Natural killer cell (primary cell): ENCODE results near the gene ROR1. TPM values are rescaled to one million over a fixed set of nuclear protein-coding genes. Genes with fewer than 3 reads are reported as not detected.

Source experiments
- ATAC-seq, 3 donors: fragments of 150-1000 bp in 2 of 3; fragments of 200-7000 bp in 1 of 3; cut with Tn5 transposase; 1 replicate in 1 of 3; 2 replicates in 2 of 3; pipeline ENCODE4 v1.10.0; 2021; ENCODE audit warnings: mild to moderate bottlenecking in 2 of 3, moderate library complexity in 2 of 3
- DNase-seq, 2 donors: peaks; one replicate each; pipeline versions ENCODE4 v3.0.0 to v3.0.0-alpha.2; 2013 to 2021; ENCODE audit warnings: mixed read lengths in 1 of 2
- H3K27ac ChIP-seq: one replicate; pipeline ENCODE4 v1.5.1; 2013; ENCODE audit warnings: mild to moderate bottlenecking, low read length
- H3K27me3 ChIP-seq: one replicate; pipeline ENCODE4 v1.6.1; 2013; ENCODE audit warnings: low read length; ENCODE audit not compliant: control insufficient read depth, insufficient read depth
- H3K36me3 ChIP-seq: one replicate; pipeline ENCODE4 v1.6.1; 2013; ENCODE audit warnings: low read length; ENCODE audit not compliant: control insufficient read depth, insufficient read depth
- H3K4me1 ChIP-seq: one replicate; pipeline ENCODE4 v1.6.1; 2013; ENCODE audit warnings: low read length; ENCODE audit not compliant: control insufficient read depth, insufficient read depth
- H3K4me3 ChIP-seq: one replicate; pipeline ENCODE4 v1.5.1; 2013; ENCODE audit warnings: low read length
- H3K9me3 ChIP-seq: one replicate; pipeline ENCODE4 v1.6.1; 2013; ENCODE audit warnings: low read length; ENCODE audit not compliant: control insufficient read depth, insufficient read depth
- H3K27ac Mint-ChIP-seq, 2 donors: one replicate each; pipeline ENCODE4 v1.8.0; 2022; ENCODE audit warnings: mild to moderate bottlenecking in 2 of 2, mixed read lengths in 2 of 2, moderate library complexity in 1 of 2
- H3K27me3 Mint-ChIP-seq, 2 donors: one replicate each; pipeline ENCODE4 v1.8.0; 2022; ENCODE audit warnings: low read depth in 2 of 2, mixed read lengths in 2 of 2
- H3K36me3 Mint-ChIP-seq: one replicate; pipeline ENCODE4 v1.8.0; 2022; ENCODE audit warnings: mixed read lengths
- H3K4me1 Mint-ChIP-seq, 2 donors: one replicate each; pipeline ENCODE4 v1.8.0; 2022; ENCODE audit warnings: mixed read lengths in 2 of 2
- H3K4me3 Mint-ChIP-seq: one replicate; pipeline ENCODE4 v1.8.0; 2022; ENCODE audit warnings: mild to moderate bottlenecking, moderate library complexity, mixed read lengths
- H3K9me3 Mint-ChIP-seq, 2 donors: one replicate each; pipeline ENCODE4 v1.8.0; 2022; ENCODE audit warnings: mixed read lengths in 2 of 2
- CTCF ChIP-seq: fragments of 200-600 bp; IDR thresholded peaks from one replicate; pipeline ENCODE4 v1.8.0; 2022; ENCODE audit warnings: antibody characterized with exemption
- WGBS: methylation state at CpG from one replicate; pipeline ENCODE4 v1.1.7; 2013; ENCODE audit warnings: missing lambda C conversion rate; ENCODE audit not compliant: insufficient coverage; 5-methylcytosine and 5-hydroxymethylcytosine counted together
- intact Hi-C: fragments of 100-400 bp; cut with micrococcal nuclease; formaldehyde crosslinking; loops from one replicate; pipeline ENCODE4 v1.14.2; 2022
- total RNA-seq, 4 donors: library from RNA; stranded (reverse); fragments of 120-200 nt in 1 of 4; gene quantifications; one replicate each; pipeline versions ENCODE4 v1.2.3 to v1.2.4, GENCODE V29; 2013 to 2022

The ROR1 gene
- total RNA-seq, 3 donors from 2014 or later (not counting 1 experiment from before 2014, with no cell fraction given), result 0.05 to 0.35 (median 0.27) TPM

DNA sequence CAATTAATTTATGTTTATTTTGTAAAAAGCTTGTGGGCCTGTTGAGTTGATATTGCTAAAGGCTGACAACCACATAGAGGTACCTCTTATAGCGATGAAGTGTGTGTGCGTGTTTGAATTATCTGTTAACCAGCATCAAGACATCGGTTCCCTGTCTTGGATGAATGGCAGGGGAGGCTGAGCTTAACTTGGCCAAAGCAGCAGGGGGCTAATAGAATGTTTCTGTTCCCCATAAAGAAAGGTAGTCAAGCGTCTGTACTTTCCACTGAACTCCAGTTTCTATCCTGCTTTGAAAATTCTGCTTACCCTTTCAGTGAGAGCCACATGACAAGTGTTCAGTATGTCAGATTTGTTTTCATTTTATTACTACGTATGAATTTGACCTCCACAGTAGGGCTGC is 63.0 kb downstream of the ROR1 start:
- 76% methylated on average over 5 of the region's 5 CpGs for WGBS
- Mint-ChIP-seq H3K9me3 (no peaks in the 10 kb centered on the region), H3K36me3 (no peaks in the 10 kb centered on the region), H3K27me3 (peaks cover 4 to 16% of the 10 kb centered on the region in 2 donors), H3K4me3 (no peak overlapping the region), H3K4me1 (no peaks in the 10 kb centered on the region), H3K27ac (no peak overlapping the region)
- no peak for ATAC-seq
- Histone ChIP-seq H3K36me3 (no peaks in the 10 kb centered on the region), H3K27me3 (no peaks in the 10 kb centered on the region), H3K4me1 (no peaks in the 10 kb centered on the region), H3K27ac (no peak overlapping the region), H3K4me3 (no peak overlapping the region), H3K9me3 (no peaks in the 10 kb centered on the region)
- no peak for DNase-seq
- intact Hi-C loops, result no loop called here
- TF ChIP-seq CTCF, result no peak

DNA sequence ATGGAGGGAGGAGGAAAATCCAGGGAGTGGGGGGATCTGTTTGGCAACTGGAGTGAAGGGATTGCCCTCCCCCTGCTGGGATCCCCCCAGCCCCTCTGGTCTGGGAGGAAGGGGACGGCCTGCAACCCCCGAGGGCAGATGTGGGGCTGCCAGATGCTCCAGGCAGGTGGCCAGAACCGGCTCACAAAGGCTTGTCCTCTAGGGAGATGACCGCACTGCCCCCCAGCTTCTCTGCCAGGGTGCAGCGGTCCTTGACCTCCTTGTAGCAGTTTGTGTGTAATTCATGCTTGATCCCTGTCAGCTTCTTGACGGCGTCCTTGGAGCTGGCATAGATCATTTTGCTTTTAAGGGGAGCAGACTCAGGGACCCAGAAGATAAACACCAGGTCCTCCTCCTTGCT is 69.2 kb downstream of the ROR1 start:
- Mint-ChIP-seq H3K4me3 (no peak overlapping the region), H3K36me3 (no peaks in the 10 kb centered on the region), H3K9me3 (no peaks in the 10 kb centered on the region), H3K27ac (no peak overlapping the region), H3K4me1 (no peaks in the 10 kb centered on the region), H3K27me3 (peaks cover 8 to 9% of the 10 kb centered on the region in 2 donors)
- Histone ChIP-seq H3K36me3 (no peaks in the 10 kb centered on the region), H3K4me1 (no peaks in the 10 kb centered on the region), H3K27me3 (no peaks in the 10 kb centered on the region), H3K9me3 (no peaks in the 10 kb centered on the region), H3K27ac (no peak overlapping the region), H3K4me3 (no peak overlapping the region)
- DNase-seq (no peak), ATAC-seq (no peak)
- no peak for TF ChIP-seq CTCF
- intact Hi-C loops, result no loop called here
- WGBS, result 75% methylated on average over 7 of the region's 7 CpGs

GRCh38 chr1:63843884-63844283 is 70.1 kb downstream of the ROR1 start:
- H3K4me1 ChIP-seq, result no peaks in the 10 kb centered on the region
- TF ChIP-seq CTCF, result no peak
- no peaks in the 10 kb centered on the region for H3K36me3 ChIP-seq
- H3K4me1 Mint-ChIP-seq, result no peaks in the 10 kb centered on the region
- H3K9me3 ChIP-seq, result no peaks in the 10 kb centered on the region
- no peak overlapping the region for H3K4me3 ChIP-seq
- no peak overlapping the region for H3K27ac ChIP-seq
- no peaks in the 10 kb centered on the region for H3K36me3 Mint-ChIP-seq
- H3K9me3 Mint-ChIP-seq, result no peaks in the 10 kb centered on the region
- no peaks in the 10 kb centered on the region for H3K27me3 ChIP-seq
- intact Hi-C loops, result no loop called here
- H3K4me3 Mint-ChIP-seq, result no peak overlapping the region
- 79% methylated on average over 2 of the region's 2 CpGs for WGBS
- no peak overlapping the region for H3K27ac Mint-ChIP-seq
- no peak for ATAC-seq
- DNase-seq, result no peak
- peaks cover 8 to 9% of the 10 kb centered on the region in 2 donors for H3K27me3 Mint-ChIP-seq

- Mint-ChIP-seq H3K36me3 (no peaks in the 10 kb centered on the region), H3K27me3 (peaks cover 11 to 12% of the 10 kb centered on the region in 2 donors)
These were observed 71.5 kb downstream of the ROR1 start for GRCh38 chr1:63845346-63845745.

More at GRCh38 chr1:63845346-63845745, 71.5 kb downstream of the ROR1 start:
- ATAC-seq (no peak), DNase-seq (no peak)
- no peak for TF ChIP-seq CTCF
- H3K4me3 ChIP-seq, result no peak overlapping the region
- H3K9me3 Mint-ChIP-seq, result no peaks in the 10 kb centered on the region
- no peak overlapping the region for H3K27ac ChIP-seq
- H3K27ac Mint-ChIP-seq, result no peak overlapping the region
- H3K4me1 ChIP-seq, result no peaks in the 10 kb centered on the region
- H3K4me1 Mint-ChIP-seq, result no peaks in the 10 kb centered on the region
- no peaks in the 10 kb centered on the region for H3K9me3 ChIP-seq
- no peaks in the 10 kb centered on the region for H3K36me3 ChIP-seq
- no peak overlapping the region for H3K4me3 Mint-ChIP-seq
- no CpG with 5 or more reads among the region's 1 CpG for WGBS
- no peaks in the 10 kb centered on the region for H3K27me3 ChIP-seq
- intact Hi-C loops, result no loop called here
